Measurements from ENCODE around the gene AKR7A2. TPM values are rescaled to one million over a fixed set of nuclear protein-coding genes. Genes with fewer than 3 reads are reported as not detected.
A peak's percentile ranks its signal among the peaks of the same experiment; 100 is the strongest.

AKR7A2 gene
- total and polyA plus RNA-seq, 2 experiments from 2014 or later, result 20.8 to 53.6 TPM

- TF ChIP-seq CREB1 (CRISPR knock-in tag; IDR thresholded peaks at IDR 0.05; ENCODE audit: low read depth) (no peak), ZNF114 (CRISPR knock-in tag; IDR thresholded peaks at IDR 0.05) (no peak), JUNB (IDR thresholded peaks at IDR 0.05; ENCODE audit: unreplicated experiment) (no peak)
Observed at GRCh38 chr1:19345391-19345790, 33.4 kb upstream of the AKR7A2 start (continued).

GRCh38 chr1:19344831-19345230 lies 32.9 kb upstream of the AKR7A2 start:
- Mint-ChIP-seq H3K36me3 (ENCODE audit: low read depth) (peaks cover 41% of the 10 kb centered on the region), H3K4me3 (no peak overlapping the region), H3K9me3 (no peaks in the 10 kb centered on the region), H3K27ac (no peak overlapping the region), H3K27me3 (ENCODE audit: insufficient read depth, low read depth, poor library complexity) (peaks cover 6% of the 10 kb centered on the region), H3K4me1 (peaks cover 14% of the 10 kb centered on the region)
- Histone ChIP-seq H3K4me3 (no peak overlapping the region), H3F3A (replicated peaks; ENCODE audit: low read depth) (peaks cover 16% of the 10 kb centered on the region), H3K27ac (ENCODE audit: low read depth) (peak overlapping the region; percentile 69; the same call in 1 of the 2 replicates), H3K4me1 (ENCODE audit: insufficient read depth) (peaks cover 1% of the 10 kb centered on the region; the same call in 1 of the 2 replicates), H2AFZ (no peak overlapping the region), H3K4me2 (no peak overlapping the region), H3K27me3 (ENCODE audit: insufficient read depth) (no peaks in the 10 kb centered on the region), H3K36me3 (ENCODE audit: insufficient read depth) (no peaks in the 10 kb centered on the region; the same call in 1 of the 2 replicates), H3K79me2 (replicated peaks; ENCODE audit: insufficient read depth) (no peaks in the 10 kb centered on the region), H4K20me1 (replicated peaks; ENCODE audit: insufficient read depth) (peaks cover 7% of the 10 kb centered on the region), H3K9me2 (ENCODE audit: insufficient read depth) (no peaks in the 10 kb centered on the region)
- ATAC-seq (peak; percentile 4; the same call in 2 of the 3 replicates), DNase-seq (ENCODE audit: low spot score) (no peak)
- TF ChIP-seq CREB1 (CRISPR knock-in tag; IDR thresholded peaks at IDR 0.05; ENCODE audit: low read depth) (no peak), ZNF331 (CRISPR knock-in tag; IDR thresholded peaks at IDR 0.05; ENCODE audit: low read depth) (no peak), NANOG (IDR thresholded peaks at IDR 0.05; ENCODE audit: borderline replicate concordance) (no peak), STAT1 (IDR thresholded peaks at IDR 0.05; ENCODE audit: unreplicated experiment) (no peak), EZH2 (IDR thresholded peaks at IDR 0.05; ENCODE audit: low read depth, unreplicated experiment) (no peak), REST (IDR thresholded peaks at IDR 0.05; ENCODE audit: unreplicated experiment) (no peak), JUNB (IDR thresholded peaks at IDR 0.05; ENCODE audit: unreplicated experiment) (no peak), ZNF114 (CRISPR knock-in tag; IDR thresholded peaks at IDR 0.05) (no peak), POLR2AphosphoS5 (IDR thresholded peaks at IDR 0.05; ENCODE audit: low read depth) (no peak), CTCF (conservative IDR thresholded peaks at IDR 0.05; ENCODE audit: low read depth in 2 of 2) (no peak), EZH2phosphoT487 (IDR thresholded peaks at IDR 0.05; ENCODE audit: unreplicated experiment) (no peak), ZNF462 (CRISPR knock-in tag; IDR thresholded peaks at IDR 0.05) (no peak), ETS1 (IDR thresholded peaks at IDR 0.05) (no peak)
